Occipital lobe (tissue), 2 donors: Measurements from ENCODE around the gene ZRANB1. TPM values are rescaled to one million over a fixed set of nuclear protein-coding genes. Genes with fewer than 3 reads are reported as not detected.
"Not testable (repeated sequence)": the region's sequence is repeated elsewhere in the genome, so short reads cannot be mapped to it uniquely, and the experiment has no call there.

ENCODE experiments used
- DNase-seq: peaks from one replicate; lab custom pipeline; 2025; lab: John Stamatoyannopoulos, UW
- total RNA-seq: library from RNA; depleted of rRNA; stranded (reverse); fragments of >200 nt; gene quantifications from one replicate; pipeline ENCODE4 v1.2.3, GENCODE V29; 2014

The ZRANB1 gene
- total RNA-seq, result 78.6 TPM

DNA sequence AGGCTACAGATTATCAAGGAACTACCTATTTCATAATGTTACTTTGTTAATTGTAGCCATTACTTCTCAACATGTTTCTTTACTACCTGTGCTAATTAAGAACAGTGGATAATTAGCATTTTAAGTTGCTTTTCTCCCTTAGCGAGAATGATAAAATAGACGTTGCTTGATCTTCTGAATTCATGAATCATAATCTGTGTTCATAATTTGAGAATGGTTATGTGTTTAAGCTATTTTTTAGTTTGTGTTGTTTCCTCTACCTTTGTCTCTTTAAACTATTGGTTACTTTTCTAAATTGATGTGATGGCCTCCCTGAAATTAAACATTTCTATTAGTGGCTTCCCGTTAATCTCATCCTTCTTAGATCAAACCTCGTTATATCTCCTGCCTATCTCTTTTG lies at the start of gene ZRANB1:
Gene ZRANB1, plus strand, starts transcription at position 301 of the 400 bp plus-strand sequence. CDS start 371 bp downstream, outside the sequence.
- DNase-seq, result no peak

- no peak for DNase-seq
These were observed 49.0 kb upstream of the ZRANB1 start for GRCh38 chr10:124892905-124893304.

- no peak for DNase-seq
These were observed 47.2 kb upstream of the ZRANB1 start for GRCh38 chr10:124894569-124895215.

DNA sequence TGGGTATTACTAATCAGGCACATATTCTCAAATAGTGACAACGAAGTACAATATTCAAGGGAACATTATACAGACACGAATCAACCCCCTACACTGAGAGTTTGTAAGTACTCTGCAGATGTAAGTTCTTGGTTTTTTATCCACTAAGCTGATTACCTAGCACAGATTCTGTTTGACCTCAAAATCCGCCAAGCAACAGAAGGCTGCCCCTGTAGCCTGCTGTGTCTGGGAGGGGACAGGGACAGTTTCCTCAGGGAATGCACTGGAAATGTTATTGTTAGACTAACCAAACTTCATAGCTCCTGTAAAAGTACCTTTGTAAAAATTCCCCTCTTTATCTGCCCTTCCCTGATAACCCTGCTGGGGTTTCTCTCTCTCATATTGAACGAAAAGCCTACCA lies 45.2 kb upstream of the ZRANB1 start:
- DNase-seq, result no peak

DNA sequence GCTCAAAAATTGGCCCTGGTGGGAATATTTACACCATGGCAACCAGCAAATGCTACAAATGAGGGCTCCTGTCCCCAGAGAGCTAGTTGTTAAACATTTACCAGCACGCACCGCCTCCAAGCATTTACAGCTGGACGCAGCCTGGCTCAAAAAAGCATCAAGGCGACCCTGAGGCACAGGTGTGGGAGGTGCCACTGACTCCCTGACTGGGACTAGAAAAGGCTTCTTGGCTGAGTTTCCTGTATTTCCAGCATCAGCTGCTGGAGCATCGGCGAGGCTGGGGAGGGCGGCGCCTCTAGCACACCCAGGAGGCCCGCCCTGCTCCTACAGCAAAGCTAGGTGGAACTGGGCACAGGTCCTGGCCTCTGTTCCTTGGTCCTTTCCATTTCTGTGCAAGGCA lies 43.5 kb upstream of the ZRANB1 start:
- no peak for DNase-seq

DNA sequence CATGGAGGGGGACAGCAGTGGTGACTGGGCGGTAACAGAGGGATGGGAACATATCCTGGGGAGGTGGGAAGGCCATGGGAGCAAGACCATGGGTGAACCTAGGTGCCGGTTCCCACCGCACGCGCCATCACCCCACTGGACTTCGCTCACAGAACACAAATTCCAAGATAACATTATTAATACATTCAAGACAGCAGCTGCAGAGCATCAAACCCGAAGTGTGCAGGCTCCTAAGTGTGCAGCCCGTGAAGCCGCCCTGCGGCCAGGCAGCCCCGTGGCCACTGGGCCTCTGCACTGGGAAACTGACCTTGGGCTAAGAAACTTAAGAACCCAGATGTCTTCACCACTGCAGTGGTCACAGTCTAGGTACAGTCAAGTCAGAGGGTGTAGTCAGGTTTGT lies 42.8 kb upstream of the ZRANB1 start:
- no peak for DNase-seq

- no peak for DNase-seq
These were observed 39.5 kb upstream of the ZRANB1 start for GRCh38 chr10:124902462-124902861.

DNA sequence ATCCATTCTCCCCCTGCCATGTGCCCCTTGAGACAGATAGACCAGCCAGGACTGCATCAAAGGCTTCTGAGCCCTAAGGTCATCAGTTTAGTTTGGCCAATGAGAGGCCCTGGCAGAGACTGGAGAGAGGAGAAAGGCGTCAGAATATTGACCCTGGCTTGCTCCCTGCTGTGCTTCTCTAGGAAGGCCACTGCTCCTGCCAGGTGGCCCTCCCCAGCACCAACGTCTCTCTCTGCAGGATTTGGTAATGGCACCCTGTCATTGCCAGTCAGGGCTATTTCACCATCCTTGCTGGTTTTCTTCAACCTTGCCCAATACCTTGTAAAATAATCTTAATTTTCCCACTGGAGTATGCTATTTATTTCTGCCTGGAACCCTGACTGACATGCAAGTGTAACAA lies 38.8 kb upstream of the ZRANB1 start:
- no peak for DNase-seq

- DNase-seq, result no peak
These were observed 37.1 kb upstream of the ZRANB1 start for GRCh38 chr10:124904796-124905195.

DNA sequence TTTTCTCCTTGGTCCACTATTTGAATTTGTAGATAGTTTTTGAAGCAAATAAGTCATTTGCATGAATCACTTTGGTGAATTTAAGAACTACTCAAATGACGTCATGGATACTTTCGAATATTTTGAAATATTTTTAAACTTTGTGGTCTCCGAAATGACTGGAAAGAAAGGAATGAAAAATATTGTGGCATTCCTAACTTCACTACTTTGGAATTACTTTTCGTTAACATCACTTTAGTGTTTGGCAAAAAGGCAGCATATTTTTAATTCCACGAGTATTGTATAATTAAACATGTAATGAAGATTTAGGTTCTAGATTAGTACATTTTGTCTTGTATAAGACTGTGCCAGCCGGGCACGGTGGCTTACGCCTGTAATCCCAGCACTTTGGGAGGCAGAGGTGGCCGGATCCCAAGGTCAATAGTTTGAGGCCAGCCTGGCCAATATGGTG lies 35.3 kb upstream of the ZRANB1 start:
- DNase-seq, result no peak

DNA sequence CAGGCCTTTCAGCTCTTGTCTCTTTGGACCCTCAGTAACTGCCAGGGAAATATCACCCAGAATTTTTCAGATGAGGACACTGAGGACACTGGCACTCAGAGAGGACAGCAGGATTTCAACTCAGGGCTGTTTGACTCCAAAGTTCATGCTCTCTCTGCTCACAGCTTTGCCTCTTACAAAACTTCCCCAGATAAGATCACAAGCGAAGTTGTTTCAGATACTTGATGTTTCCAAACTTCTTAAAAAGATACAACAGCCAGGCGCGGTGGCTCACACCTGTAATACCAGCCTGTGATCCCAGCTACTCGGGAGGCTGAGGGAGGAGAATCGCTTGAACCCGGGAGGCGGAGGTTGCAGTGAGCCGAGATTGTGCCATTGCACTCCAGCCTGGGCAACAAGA lies 32.4 kb upstream of the ZRANB1 start:
- DNase-seq, result no peak

DNA sequence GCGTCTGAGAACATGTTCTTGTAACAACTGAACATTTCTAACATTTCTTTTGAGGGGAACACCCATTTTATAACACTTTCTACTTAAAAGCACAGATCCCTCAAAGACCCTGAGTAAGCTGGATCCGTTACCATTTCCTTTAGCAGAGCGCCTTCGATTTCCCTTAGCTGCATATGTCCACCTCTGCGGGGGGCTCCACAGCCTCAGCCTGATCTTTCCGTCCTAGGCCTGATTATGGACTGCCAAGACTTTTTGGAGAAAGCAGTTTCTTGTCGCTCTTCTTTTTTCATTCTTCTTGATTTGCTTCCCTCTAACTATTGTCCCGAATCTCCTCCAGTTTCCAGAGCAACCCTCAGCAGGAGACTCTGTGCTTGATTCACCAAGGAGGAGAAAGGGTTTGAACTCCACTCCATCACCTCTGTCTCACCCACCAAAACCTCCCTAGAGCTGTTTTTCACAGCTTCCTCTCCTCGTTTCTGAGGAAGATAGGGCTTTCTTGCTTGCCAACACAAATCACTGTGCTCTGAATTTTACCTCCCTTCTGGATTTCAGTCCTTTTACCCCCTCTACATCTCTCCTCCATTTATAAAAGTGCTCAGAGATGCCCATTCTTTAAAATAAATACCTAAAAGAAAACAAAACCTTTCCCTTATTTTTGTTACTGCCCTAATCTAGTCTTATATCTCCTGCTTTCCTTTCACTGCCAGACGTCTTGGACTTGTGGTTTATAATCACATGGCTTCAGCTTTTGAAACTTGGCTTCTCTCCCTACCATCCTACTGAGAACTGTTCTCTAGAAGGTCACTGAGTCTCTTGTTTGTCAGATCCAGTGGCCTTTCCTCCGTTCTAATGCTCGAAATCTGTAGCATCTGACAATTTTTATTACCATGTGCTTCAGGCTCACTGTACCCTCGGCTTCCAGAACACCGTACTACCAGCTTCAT lies 30.5 kb upstream of the ZRANB1 start:
- DNase-seq, result no peak

DNA sequence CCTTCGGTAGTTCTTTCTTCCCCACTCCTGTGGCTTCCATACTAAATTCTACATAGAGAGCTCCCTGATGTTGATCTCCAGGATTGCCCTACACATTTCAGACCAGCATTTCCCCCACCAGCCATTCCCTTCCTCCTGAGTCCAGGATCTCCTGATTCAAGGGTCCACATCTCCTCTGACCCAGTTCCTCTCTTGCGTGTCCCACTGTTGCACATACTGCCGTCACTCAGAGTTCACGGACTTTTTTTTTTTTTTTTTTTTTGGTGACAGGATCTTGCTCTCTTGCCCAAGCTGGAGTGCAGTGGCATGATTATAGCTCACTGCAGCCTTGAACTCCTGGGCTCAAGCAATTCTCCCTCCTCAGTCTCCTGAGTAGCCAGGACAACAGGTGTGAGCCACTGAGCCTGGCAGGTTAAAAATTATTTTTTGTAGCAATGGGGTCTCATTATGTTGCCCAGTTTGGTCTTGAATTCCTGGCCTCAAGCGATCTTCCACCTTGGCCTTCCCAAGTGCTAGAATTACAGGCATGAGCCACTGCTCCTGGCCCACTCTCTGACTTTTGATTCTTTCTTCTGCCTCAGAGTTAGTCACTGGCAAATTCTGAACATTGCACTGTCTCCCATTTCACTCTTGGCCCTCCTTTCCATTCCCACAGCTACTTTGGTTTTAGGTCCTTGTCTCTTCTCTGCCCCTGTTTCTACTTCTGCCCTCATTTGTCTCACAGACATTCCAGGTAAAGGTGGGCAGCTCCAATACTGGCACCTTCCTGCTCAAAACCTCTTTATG lies 29.6 kb upstream of the ZRANB1 start:
- DNase-seq, result no peak

DNA sequence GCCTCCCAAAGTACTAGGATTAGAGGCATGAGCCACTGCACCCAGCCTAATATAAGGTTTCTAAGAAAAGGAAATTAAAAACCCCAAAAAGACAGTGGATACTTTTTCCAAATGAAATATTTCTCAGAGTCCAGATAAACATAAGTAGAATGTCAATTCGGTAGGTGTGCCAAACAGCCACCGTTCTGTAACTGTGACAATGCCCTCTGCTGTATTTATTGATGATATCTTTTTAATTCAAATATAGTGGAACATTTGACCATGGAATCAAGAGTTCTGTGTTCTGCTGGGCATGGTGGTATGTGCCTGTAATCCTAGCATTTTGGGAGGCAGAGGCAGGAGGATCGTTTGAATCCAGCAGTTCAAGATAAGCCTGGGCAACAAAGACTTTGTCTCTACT lies 28.8 kb upstream of the ZRANB1 start:
- no peak for DNase-seq

DNA sequence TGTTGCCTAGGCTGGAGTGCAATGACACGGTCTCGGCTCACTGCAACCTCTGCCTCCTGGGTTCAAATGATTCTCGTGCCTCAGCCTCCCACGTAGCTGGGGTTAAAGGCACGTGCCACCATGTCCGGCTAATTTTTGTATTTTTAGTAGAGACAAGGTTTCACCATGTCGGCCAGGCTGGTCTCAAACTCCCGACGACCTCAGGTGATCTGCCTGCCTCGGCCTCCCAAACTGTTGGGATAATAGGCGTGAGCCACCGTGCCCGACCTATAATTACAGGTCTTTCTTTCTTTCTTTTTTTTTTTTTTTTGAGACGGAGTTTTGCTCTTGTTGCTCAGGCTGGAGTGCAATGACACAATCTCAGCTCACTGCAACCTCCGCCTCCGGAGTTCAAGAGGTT lies 27.5 kb upstream of the ZRANB1 start:
- DNase-seq, result not testable (repeated sequence)

GRCh38 chr10:124916098-124916584 lies 25.8 kb upstream of the ZRANB1 start:
- DNase-seq, result no peak

DNA sequence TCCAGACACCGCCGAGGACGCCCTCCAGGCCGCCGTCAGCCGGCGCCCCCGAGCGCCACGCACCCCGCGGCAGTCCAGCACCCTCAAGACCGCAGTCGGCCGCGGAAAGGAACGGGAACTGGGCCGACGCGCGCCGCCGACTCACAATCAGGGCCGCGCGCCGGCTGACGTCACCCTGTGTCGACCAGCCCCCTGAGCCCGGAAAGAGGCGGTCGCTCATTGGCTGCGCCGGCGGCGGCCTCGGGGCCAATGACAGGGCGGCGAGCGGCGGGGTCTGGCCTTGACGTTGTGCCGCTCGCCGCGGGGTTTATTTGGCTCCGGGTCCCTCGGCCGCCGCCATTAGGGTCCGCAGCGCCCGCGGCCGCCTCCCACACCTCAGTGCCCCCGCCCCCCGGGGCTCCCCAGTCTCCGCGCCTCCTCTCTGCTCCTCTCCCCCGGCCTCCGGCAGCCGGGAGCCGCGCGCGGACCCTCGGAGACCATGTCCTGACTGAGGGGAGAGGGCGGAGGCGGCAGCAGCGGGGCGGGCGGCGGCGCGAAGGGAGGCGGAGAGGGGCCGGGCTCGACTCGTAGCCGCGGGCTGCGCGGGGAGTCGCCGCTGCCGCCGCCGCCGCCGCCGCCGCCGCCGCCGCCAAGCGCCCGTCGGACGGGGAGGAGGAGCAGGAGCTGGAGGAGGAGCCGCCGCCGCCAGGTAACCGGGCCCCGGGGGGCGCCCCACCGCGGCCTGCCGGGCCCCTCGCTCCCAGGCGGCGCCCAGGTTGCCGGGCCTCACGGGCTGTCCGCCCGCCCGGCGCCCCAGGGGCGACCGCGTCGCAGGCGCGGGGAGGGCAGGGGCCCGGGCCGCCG lies 25.1 kb upstream of the ZRANB1 start:
- peak; percentile 91 for DNase-seq

GRCh38 chr10:124917428-124918190 lies 24.3 kb upstream of the ZRANB1 start:
- DNase-seq, result peak; percentile 13

GRCh38 chr10:124918191-124918830 lies 23.6 kb upstream of the ZRANB1 start:
- no peak for DNase-seq

DNA sequence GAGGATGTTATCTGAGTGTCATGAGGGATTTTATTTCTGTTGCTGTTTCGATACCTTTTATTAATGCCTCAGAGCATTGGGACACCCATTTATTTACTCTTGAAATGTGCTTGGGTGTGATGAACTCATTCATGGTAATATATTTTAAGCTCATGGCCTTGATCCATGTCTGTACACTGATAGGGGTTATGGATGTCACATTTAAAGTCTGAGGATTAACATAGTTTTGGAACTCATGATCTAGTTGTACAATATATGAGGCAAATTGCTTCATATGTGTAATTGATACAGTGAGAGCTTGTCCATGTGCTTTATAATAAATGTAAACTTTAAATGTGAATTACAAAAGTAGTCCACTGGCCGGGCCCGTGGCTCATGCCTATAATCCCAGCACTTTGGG lies 23.0 kb upstream of the ZRANB1 start:
- DNase-seq, result no peak
